Breast epithelium (tissue), 4 donors: ENCODE results near the gene RSPO3. TPM values are rescaled to one million over a fixed set of nuclear protein-coding genes. Genes with fewer than 3 reads are reported as not detected.
A peak's percentile ranks its signal among the peaks of the same experiment; 100 is the strongest.

ENCODE experiments used
- DNase-seq, 2 donors: peaks; one replicate each; pipeline ENCODE4 v3.0.0-alpha.2; 2019; ENCODE audit warnings: low spot score in 2 of 2
- H3K27ac ChIP-seq, 2 donors: fragments of 200-600 bp; sonication (generic) in 1 of 2; one replicate each; pipeline ENCODE4 v1.5.1; 2016 to 2019; ENCODE audit warnings: mild to moderate bottlenecking in 1 of 2
- H3K27me3 ChIP-seq, 2 donors: fragments of 200-600 bp; sonication (generic) in 1 of 2; one replicate each; pipeline versions ENCODE4 v1.5.1 to v1.6.0; 2017 to 2019; ENCODE audit warnings: control low read depth in 1 of 2, mild to moderate bottlenecking in 1 of 2
- H3K36me3 ChIP-seq: fragments of 200-600 bp; one replicate; pipeline ENCODE4 v1.5.1; 2019
- H3K4me1 ChIP-seq, 2 donors: fragments of 200-600 bp; sonication (generic); one replicate each; pipeline ENCODE4 v1.5.1; 2016 to 2019; ENCODE audit warnings: control low read depth in 1 of 2
- H3K4me3 ChIP-seq, 3 donors: fragments of 200-600 bp; sonication (generic); 1 replicate in 2 of 3; 2 replicates in 1 of 3; pipeline ENCODE4 v1.5.1; 2016 to 2019; ENCODE audit warnings: mild to moderate bottlenecking in 3 of 3, moderate library complexity in 2 of 3
- H3K9me3 ChIP-seq, 2 donors: fragments of 200-600 bp; sonication (generic) in 1 of 2; one replicate each; pipeline ENCODE4 v1.5.1; 2016 to 2019; ENCODE audit warnings: control low read depth in 1 of 2
- CTCF ChIP-seq, 3 donors: fragments of 450-650 bp; IDR thresholded peaks; one replicate each; pipeline ENCODE4 v1.5.1; 2016 to 2017; ENCODE audit warnings: antibody characterized with exemption in 3 of 3, mild to moderate bottlenecking in 3 of 3, moderate library complexity in 3 of 3
- POLR2A ChIP-seq: fragments of 450-650 bp; IDR thresholded peaks from one replicate; pipeline ENCODE4 v1.6.1; 2016; ENCODE audit warnings: antibody characterized with exemption, mild to moderate bottlenecking, moderate library complexity
- POLR2AphosphoS5 ChIP-seq, 3 donors: sonication (generic); formaldehyde crosslinking; IDR thresholded peaks; one replicate each; pipeline ENCODE4 v1.6.1; 2017; ENCODE audit warnings: antibody characterized with exemption in 3 of 3
- intact Hi-C: fragments of 100-400 bp; cut with DNase I; formaldehyde crosslinking; loops from one replicate; pipeline ENCODE4 v1.15.1; 2023; ENCODE audit warnings: low total_unique reads
- total RNA-seq, 3 donors: library from RNA; depleted of rRNA; stranded (reverse); fragments of >200 nt; gene quantifications; one replicate each; pipeline ENCODE4 v1.1.0, GENCODE V29; 2016

The RSPO3 gene
- 10 to 100 TPM in 2 of 3 donors, 1 to 10 TPM in 1; 5.9 to 23.3 (median 16.2) TPM for total RNA-seq

- TF ChIP-seq CTCF (IDR thresholded peaks at IDR 0.05) (no peak), POLR2AphosphoS5 (IDR thresholded peaks at IDR 0.05) (no peak), POLR2A (no peak)
- peaks cover 0 to 28% of the 10 kb centered on the region in 2 donors for H3K27me3 ChIP-seq
- H3K4me3 ChIP-seq = peak within 1 kb of the TSS; percentile 57 to 83 (median 60)
- peaks cover 0 to 8% of the 10 kb centered on the region in 2 donors for H3K4me1 ChIP-seq
- no peak for DNase-seq
- intact Hi-C loops = no loop called here
- no peaks in the 10 kb centered on the region for H3K9me3 ChIP-seq
- H3K27ac ChIP-seq = peak within 1 kb of the TSS; percentile 79 to 86
- no peaks in the 10 kb centered on the region for H3K36me3 ChIP-seq
Observed at GRCh38 chr6:127118298-127119101, at the start of gene RSPO3. TSS of gene RSPO3 (plus strand) at chr6:127118671. CDS start at chr6:127119193, 522 bp downstream.

- no peaks in the 10 kb centered on the region for H3K36me3 ChIP-seq
- no peak overlapping the region for H3K4me3 ChIP-seq
- H3K9me3 ChIP-seq = no peaks in the 10 kb centered on the region
- no peak overlapping the region for H3K27ac ChIP-seq
- TF ChIP-seq POLR2A (no peak), CTCF (IDR thresholded peaks at IDR 0.05) (peak in 1 of 3 donors; percentile 17)
- intact Hi-C loops = no loop called here
- H3K27me3 ChIP-seq = no peaks in the 10 kb centered on the region
- DNase-seq = no peak
- H3K4me1 ChIP-seq = no peaks in the 10 kb centered on the region
Observed at GRCh38 chr6:127069659-127070279, 48.7 kb upstream of the RSPO3 start.

- H3K27me3 ChIP-seq = no peaks in the 10 kb centered on the region
- H3K4me1 ChIP-seq = no peaks in the 10 kb centered on the region
- H3K36me3 ChIP-seq = no peaks in the 10 kb centered on the region
- H3K4me3 ChIP-seq = no peak overlapping the region
- H3K9me3 ChIP-seq = no peaks in the 10 kb centered on the region
- intact Hi-C loops = no loop called here
- DNase-seq = no peak
- H3K27ac ChIP-seq = no peak overlapping the region
- TF ChIP-seq POLR2A (no peak), POLR2AphosphoS5 (IDR thresholded peaks at IDR 0.05) (no peak)
Observed at GRCh38 chr6:127073222-127073621, 45.2 kb upstream of the RSPO3 start.

GRCh38 chr6:127076466-127076865, 42.0 kb upstream of the RSPO3 start:
- Histone ChIP-seq H3K4me3 (no peak overlapping the region), H3K9me3 (no peaks in the 10 kb centered on the region), H3K27me3 (no peaks in the 10 kb centered on the region), H3K36me3 (no peaks in the 10 kb centered on the region), H3K27ac (no peak overlapping the region), H3K4me1 (no peaks in the 10 kb centered on the region)
- TF ChIP-seq POLR2AphosphoS5 (IDR thresholded peaks at IDR 0.05) = no peak
- TF ChIP-seq POLR2A = no peak
- TF ChIP-seq CTCF (IDR thresholded peaks at IDR 0.05) = no peak
- intact Hi-C loops = no loop called here
- DNase-seq = no peak

GRCh38 chr6:127077886-127078285, 40.6 kb upstream of the RSPO3 start:
- TF ChIP-seq POLR2AphosphoS5 (IDR thresholded peaks at IDR 0.05) (no peak), POLR2A (no peak), CTCF (IDR thresholded peaks at IDR 0.05) (no peak)
- H3K27me3 ChIP-seq = no peaks in the 10 kb centered on the region
- intact Hi-C loops = no loop called here
- H3K36me3 ChIP-seq = no peaks in the 10 kb centered on the region
- H3K4me1 ChIP-seq = no peaks in the 10 kb centered on the region
- no peak for DNase-seq
- H3K27ac ChIP-seq = no peak overlapping the region
- no peak overlapping the region for H3K4me3 ChIP-seq
- H3K9me3 ChIP-seq = no peaks in the 10 kb centered on the region
